Measurements from ENCODE around the gene CMTR1. TPM values are rescaled to one million over a fixed set of nuclear protein-coding genes. Genes with fewer than 3 reads are reported as not detected.

CMTR1 gene
- total RNA-seq, 1 experiment from 2014 or later: 28.7 TPM

- Histone ChIP-seq H4K20me1 (ENCODE audit: insufficient read depth) (no peaks in the 10 kb centered on the region), H3K4me3 (replicated peaks in 1 of 2; ENCODE audit: low read depth in 1 of 2, low read length in 2 of 2) (no peak overlapping the region), H2AFZ (ENCODE audit: low read depth, low read length, poor library complexity, severe bottlenecking) (no peak overlapping the region), H3K27me3 (ENCODE audit: insufficient read depth, low read length) (no peaks in the 10 kb centered on the region), H3K4me2 (ENCODE audit: low read length) (no peak overlapping the region), H3K27ac (ENCODE audit: low read depth, low read length) (no peak overlapping the region), H3K4me1 (ENCODE audit: control insufficient read depth in 1 of 2, insufficient read depth in 2 of 2, low read length in 2 of 2) (0 out of 4 replicates have a peak, but pooled peaks cover 0 to 3% of the 10 kb centered on the region in 2 experiments), H3K9me2 (ENCODE audit: insufficient read depth) (no peaks in the 10 kb centered on the region), H3K79me2 (ENCODE audit: insufficient read depth, low read length) (no peaks in the 10 kb centered on the region), H3K36me3 (ENCODE audit: control insufficient read depth in 1 of 2, insufficient read depth in 2 of 2, low read length in 2 of 2) (no peaks in the 10 kb centered on the region), H3K9ac (ENCODE audit: low read length) (no peak overlapping the region), H3K9me3 (ENCODE audit: control insufficient read depth in 1 of 2, insufficient read depth in 1 of 2, low read depth in 1 of 2, low read length in 2 of 2) (no peaks in the 10 kb centered on the region)
- ChIA-PET CTCF (no interaction called here), POLR2A (no interaction called here), RAD21 (ENCODE audit: low non-redundant PET in 1 of 2, low total read pairs in 2 of 2, uncharacterized antibody in 2 of 2, unreplicated experiment in 2 of 2) (no interaction called here)
- DNase-seq (ENCODE audit: low read depth, low spot score) (no peak), ATAC-seq (no peak)
- TF ChIP-seq YY1 (IDR thresholded peaks at IDR 0.05; ENCODE audit: extremely low read depth, insufficient replicate concordance, low read depth, low read length) (no peak), ATF3 (IDR thresholded peaks at IDR 0.05) (no peak), JUND (IDR thresholded peaks at IDR 0.05) (no peak), RAD21 (IDR thresholded peaks at IDR 0.05; ENCODE audit: low read depth) (no peak), SP1 (IDR thresholded peaks at IDR 0.05; ENCODE audit: low read depth) (no peak), REST (IDR thresholded peaks at IDR 0.05; ENCODE audit: low read depth) (no peak)
- no TSS peak for BruUV-seq (replicated peaks)
- intact Hi-C loops (cut with micrococcal nuclease): no loop called here
Measured at GRCh38 chr6:37519461-37519860, 86.4 kb downstream of the CMTR1 start.

GRCh38 chr6:37520926-37521325, 87.9 kb downstream of the CMTR1 start:
- H3K9me3 ChIP-seq (ENCODE audit: control insufficient read depth in 1 of 2, insufficient read depth in 1 of 2, low read depth in 1 of 2, low read length in 2 of 2): no peaks in the 10 kb centered on the region
- intact Hi-C loops (cut with micrococcal nuclease): no loop called here
- H4K20me1 ChIP-seq (ENCODE audit: insufficient read depth): no peaks in the 10 kb centered on the region
- H3K27ac ChIP-seq (ENCODE audit: low read depth, low read length): no peak overlapping the region
- ChIA-PET CTCF (no interaction called here), RAD21 (ENCODE audit: low non-redundant PET in 1 of 2, low total read pairs in 2 of 2, uncharacterized antibody in 2 of 2, unreplicated experiment in 2 of 2) (no interaction called here), POLR2A (no interaction called here)
- H2AFZ ChIP-seq (ENCODE audit: low read depth, low read length, poor library complexity, severe bottlenecking): no peak overlapping the region
- BruUV-seq (replicated peaks): no TSS peak
- no peaks in the 10 kb centered on the region for H3K9me2 ChIP-seq (ENCODE audit: insufficient read depth)
- no peak overlapping the region for H3K4me2 ChIP-seq (ENCODE audit: low read length)
- H3K9ac ChIP-seq (ENCODE audit: low read length): no peak overlapping the region
- H3K4me3 ChIP-seq (replicated peaks in 1 of 2; ENCODE audit: low read depth in 1 of 2, low read length in 2 of 2): no peak overlapping the region
- ATAC-seq (no peak), DNase-seq (ENCODE audit: low read depth, low spot score) (no peak)
- no peak for TF ChIP-seq SRF (IDR thresholded peaks at IDR 0.05; ENCODE audit: low read depth)
- TF ChIP-seq ATF3 (IDR thresholded peaks at IDR 0.05): no peak
- TF ChIP-seq EZH2phosphoT487 (IDR thresholded peaks at IDR 0.05; ENCODE audit: borderline replicate concordance): no peak
- TF ChIP-seq SIN3A (IDR thresholded peaks at IDR 0.05; ENCODE audit: low read depth): no peak
- TF ChIP-seq ZNF274 (IDR thresholded peaks at IDR 0.05; ENCODE audit: low read depth, low read length): no peak
- TF ChIP-seq POLR2AphosphoS5 (IDR thresholded peaks at IDR 0.05; ENCODE audit: low read depth, low read length): no peak
- TF ChIP-seq YY1 (IDR thresholded peaks at IDR 0.05; ENCODE audit: extremely low read depth, insufficient replicate concordance, low read depth, low read length): no peak
- no peak for TF ChIP-seq RAD21 (IDR thresholded peaks at IDR 0.05; ENCODE audit: low read depth)
- TF ChIP-seq ZBTB33 (IDR thresholded peaks at IDR 0.05; ENCODE audit: extremely low read depth, insufficient replicate concordance, low read length): no peak
- TF ChIP-seq ZFX (IDR thresholded peaks at IDR 0.05): no peak
- H3K36me3 ChIP-seq (ENCODE audit: control insufficient read depth in 1 of 2, insufficient read depth in 2 of 2, low read length in 2 of 2): no peaks in the 10 kb centered on the region
- H3K27me3 ChIP-seq (ENCODE audit: insufficient read depth, low read length): 0 out of 2 replicates have a peak, but pooled peaks cover 4% of the 10 kb centered on the region
- H3K79me2 ChIP-seq (ENCODE audit: insufficient read depth, low read length): no peaks in the 10 kb centered on the region
- H3K4me1 ChIP-seq (ENCODE audit: control insufficient read depth in 1 of 2, insufficient read depth in 2 of 2, low read length in 2 of 2): no peaks in the 10 kb centered on the region

All from HCT116 (cell line).